ENCODE results near the gene UBA7. TPM values are rescaled to one million over a fixed set of nuclear protein-coding genes. Genes with fewer than 3 reads are reported as not detected.

UBA7 gene
- total and polyA plus RNA-seq, 2 experiments from 2014 or later: 0.14 to 0.50 TPM

DNA sequence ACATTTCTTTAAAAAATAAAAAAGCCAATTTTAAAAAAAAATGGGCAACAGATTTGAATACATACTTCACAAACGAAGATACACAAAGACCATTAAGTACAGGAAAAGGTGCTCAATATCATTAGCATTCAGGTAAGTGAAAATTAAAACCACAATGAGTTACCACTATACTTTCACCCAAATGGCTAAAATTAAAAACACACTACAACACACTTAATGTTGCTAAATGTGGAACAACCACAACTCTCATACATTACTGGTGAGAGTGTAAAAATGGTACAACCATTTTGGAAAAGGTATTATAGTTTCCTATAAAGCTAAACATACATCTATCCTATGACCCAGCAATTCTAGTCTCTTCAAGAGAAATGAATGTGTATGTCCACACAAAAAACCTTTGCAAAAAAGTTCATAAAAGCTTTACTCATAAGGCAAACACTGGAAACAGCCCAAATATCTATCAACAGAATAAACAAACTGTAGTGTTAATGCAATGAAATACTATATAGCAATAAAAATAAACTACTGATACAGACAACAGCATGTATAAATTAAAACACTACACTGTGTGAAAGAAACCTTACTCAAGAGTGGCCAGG is 42.3 kb downstream of the UBA7 start:
- Mint-ChIP-seq H3K27me3 (ENCODE audit: insufficient read depth, low read depth, poor library complexity) (no peaks in the 10 kb centered on the region), H3K4me1 (no peaks in the 10 kb centered on the region), H3K27ac (no peak overlapping the region), H3K9me3 (no peaks in the 10 kb centered on the region), H3K36me3 (ENCODE audit: low read depth) (peaks cover 3% of the 10 kb centered on the region; the same call in 2 of the 3 replicates), H3K4me3 (no peak overlapping the region)
- peaks cover 97% of the 10 kb centered on the region for H3K79me2 ChIP-seq (replicated peaks; ENCODE audit: insufficient read depth)
- no peaks in the 10 kb centered on the region for H3K36me3 ChIP-seq (ENCODE audit: insufficient read depth)
- H4K20me1 ChIP-seq (replicated peaks; ENCODE audit: insufficient read depth): peaks cover 39% of the 10 kb centered on the region
- DNase-seq (ENCODE audit: low spot score) (no peak), ATAC-seq (no peak)
- H3K4me3 ChIP-seq: no peak overlapping the region
- H3K4me2 ChIP-seq: no peak overlapping the region
- no peaks in the 10 kb centered on the region for H3K27me3 ChIP-seq (ENCODE audit: insufficient read depth)
- no peaks in the 10 kb centered on the region for H3K9me2 ChIP-seq (ENCODE audit: insufficient read depth)
- no peaks in the 10 kb centered on the region for H3K4me1 ChIP-seq (ENCODE audit: insufficient read depth)
- H3F3A ChIP-seq (replicated peaks; ENCODE audit: low read depth): no peaks in the 10 kb centered on the region
- no peak overlapping the region for H2AFZ ChIP-seq
- H3K27ac ChIP-seq (ENCODE audit: low read depth): no peak overlapping the region
- TF ChIP-seq, protein P1, sequence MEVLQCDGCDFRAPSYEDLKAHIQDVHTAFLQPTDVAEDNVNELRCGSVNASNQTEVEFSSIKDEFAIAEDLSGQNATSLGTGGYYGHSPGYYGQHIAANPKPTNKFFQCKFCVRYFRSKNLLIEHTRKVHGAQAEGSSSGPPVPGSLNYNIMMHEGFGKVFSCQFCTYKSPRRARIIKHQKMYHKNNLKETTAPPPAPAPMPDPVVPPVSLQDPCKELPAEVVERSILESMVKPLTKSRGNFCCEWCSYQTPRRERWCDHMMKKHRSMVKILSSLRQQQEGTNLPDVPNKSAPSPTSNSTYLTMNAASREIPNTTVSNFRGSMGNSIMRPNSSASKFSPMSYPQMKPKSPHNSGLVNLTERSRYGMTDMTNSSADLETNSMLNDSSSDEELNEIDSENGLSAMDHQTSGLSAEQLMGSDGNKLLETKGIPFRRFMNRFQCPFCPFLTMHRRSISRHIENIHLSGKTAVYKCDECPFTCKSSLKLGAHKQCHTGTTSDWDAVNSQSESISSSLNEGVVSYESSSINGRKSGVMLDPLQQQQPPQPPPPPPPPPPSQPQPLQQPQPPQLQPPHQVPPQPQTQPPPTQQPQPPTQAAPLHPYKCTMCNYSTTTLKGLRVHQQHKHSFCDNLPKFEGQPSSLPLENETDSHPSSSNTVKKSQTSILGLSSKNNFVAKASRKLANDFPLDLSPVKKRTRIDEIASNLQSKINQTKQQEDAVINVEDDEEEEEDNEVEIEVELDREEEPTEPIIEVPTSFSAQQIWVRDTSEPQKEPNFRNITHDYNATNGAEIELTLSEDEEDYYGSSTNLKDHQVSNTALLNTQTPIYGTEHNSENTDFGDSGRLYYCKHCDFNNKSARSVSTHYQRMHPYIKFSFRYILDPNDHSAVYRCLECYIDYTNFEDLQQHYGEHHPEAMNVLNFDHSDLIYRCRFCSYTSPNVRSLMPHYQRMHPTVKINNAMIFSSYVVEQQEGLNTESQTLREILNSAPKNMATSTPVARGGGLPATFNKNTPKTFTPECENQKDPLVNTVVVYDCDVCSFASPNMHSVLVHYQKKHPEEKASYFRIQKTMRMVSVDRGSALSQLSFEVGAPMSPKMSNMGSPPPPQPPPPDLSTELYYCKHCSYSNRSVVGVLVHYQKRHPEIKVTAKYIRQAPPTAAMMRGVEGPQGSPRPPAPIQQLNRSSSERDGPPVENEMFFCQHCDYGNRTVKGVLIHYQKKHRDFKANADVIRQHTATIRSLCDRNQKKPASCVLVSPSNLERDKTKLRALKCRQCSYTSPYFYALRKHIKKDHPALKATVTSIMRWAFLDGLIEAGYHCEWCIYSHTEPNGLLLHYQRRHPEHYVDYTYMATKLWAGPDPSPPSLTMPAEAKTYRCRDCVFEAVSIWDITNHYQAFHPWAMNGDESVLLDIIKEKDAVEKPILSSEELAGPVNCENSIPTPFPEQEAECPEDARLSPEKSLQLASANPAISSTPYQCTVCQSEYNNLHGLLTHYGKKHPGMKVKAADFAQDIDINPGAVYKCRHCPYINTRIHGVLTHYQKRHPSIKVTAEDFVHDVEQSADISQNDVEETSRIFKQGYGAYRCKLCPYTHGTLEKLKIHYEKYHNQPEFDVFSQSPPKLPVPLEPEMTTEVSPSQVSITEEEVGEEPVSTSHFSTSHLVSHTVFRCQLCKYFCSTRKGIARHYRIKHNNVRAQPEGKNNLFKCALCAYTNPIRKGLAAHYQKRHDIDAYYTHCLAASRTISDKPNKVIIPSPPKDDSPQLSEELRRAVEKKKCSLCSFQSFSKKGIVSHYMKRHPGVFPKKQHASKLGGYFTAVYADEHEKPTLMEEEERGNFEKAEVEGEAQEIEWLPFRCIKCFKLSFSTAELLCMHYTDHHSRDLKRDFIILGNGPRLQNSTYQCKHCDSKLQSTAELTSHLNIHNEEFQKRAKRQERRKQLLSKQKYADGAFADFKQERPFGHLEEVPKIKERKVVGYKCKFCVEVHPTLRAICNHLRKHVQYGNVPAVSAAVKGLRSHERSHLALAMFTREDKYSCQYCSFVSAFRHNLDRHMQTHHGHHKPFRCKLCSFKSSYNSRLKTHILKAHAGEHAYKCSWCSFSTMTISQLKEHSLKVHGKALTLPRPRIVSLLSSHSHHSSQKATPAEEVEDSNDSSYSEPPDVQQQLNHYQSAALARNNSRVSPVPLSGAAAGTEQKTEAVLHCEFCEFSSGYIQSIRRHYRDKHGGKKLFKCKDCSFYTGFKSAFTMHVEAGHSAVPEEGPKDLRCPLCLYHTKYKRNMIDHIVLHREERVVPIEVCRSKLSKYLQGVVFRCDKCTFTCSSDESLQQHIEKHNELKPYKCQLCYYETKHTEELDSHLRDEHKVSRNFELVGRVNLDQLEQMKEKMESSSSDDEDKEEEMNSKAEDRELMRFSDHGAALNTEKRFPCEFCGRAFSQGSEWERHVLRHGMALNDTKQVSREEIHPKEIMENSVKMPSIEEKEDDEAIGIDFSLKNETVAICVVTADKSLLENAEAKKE (CRISPR knock-in tag; IDR thresholded peaks at IDR 0.05): no peak
- TF ChIP-seq, protein P2, sequence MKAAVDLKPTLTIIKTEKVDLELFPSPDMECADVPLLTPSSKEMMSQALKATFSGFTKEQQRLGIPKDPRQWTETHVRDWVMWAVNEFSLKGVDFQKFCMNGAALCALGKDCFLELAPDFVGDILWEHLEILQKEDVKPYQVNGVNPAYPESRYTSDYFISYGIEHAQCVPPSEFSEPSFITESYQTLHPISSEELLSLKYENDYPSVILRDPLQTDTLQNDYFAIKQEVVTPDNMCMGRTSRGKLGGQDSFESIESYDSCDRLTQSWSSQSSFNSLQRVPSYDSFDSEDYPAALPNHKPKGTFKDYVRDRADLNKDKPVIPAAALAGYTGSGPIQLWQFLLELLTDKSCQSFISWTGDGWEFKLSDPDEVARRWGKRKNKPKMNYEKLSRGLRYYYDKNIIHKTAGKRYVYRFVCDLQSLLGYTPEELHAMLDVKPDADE (IDR thresholded peaks at IDR 0.05): no peak
- no peak for TF ChIP-seq CTCF (conservative IDR thresholded peaks at IDR 0.05; ENCODE audit: low read depth in 2 of 2)
- TF ChIP-seq NANOG (IDR thresholded peaks at IDR 0.05; ENCODE audit: borderline replicate concordance): no peak

Measured in GM23338 (cell line).